ENCODE data around the gene SLC7A4.

- no peak for TF ChIP-seq CTCF (IDR thresholded peaks at IDR 0.05)
- TF ChIP-seq MAX (IDR thresholded peaks at IDR 0.05; ENCODE audit: low read depth): no peak
- TF ChIP-seq POLR2AphosphoS5 (IDR thresholded peaks at IDR 0.05; ENCODE audit: low read depth, low read length): peak; percentile 52; the same call in 1 of the 2 replicates
- no peak for TF ChIP-seq ZBTB33 (IDR thresholded peaks at IDR 0.05; ENCODE audit: borderline replicate concordance, low read depth)
- no peak for TF ChIP-seq SMC3 (IDR thresholded peaks at IDR 0.05; ENCODE audit: low read depth, low read length)
- no peak for TF ChIP-seq REST (IDR thresholded peaks at IDR 0.05; ENCODE audit: low read depth, low read length)
- no peak for TF ChIP-seq GABPA (IDR thresholded peaks at IDR 0.05; ENCODE audit: low read depth)
- TF ChIP-seq MEF2A (IDR thresholded peaks at IDR 0.05; ENCODE audit: borderline replicate concordance, low read depth): no peak
- no peak for TF ChIP-seq RXRA (IDR thresholded peaks at IDR 0.05; ENCODE audit: borderline replicate concordance, low read depth)
- no peak for TF ChIP-seq USF1 (IDR thresholded peaks at IDR 0.05; ENCODE audit: borderline replicate concordance, low read depth)
Measured at GRCh38 chr22:20999350-21000206, 32.8 kb downstream of the SLC7A4 start.

Measured in SK-N-SH (cell line).